GM15510 (cell line): Measurements from ENCODE around the gene SEMA4D.

Experiments
- POLR2A ChIP-seq: IDR thresholded peaks from 3 replicates; pipeline ENCODE4 v1.6.1; 2011; ENCODE audit warnings: borderline replicate concordance; ENCODE audit not compliant: insufficient read length; ENCODE audit errors: extremely low read depth

Gene SEMA4D

DNA sequence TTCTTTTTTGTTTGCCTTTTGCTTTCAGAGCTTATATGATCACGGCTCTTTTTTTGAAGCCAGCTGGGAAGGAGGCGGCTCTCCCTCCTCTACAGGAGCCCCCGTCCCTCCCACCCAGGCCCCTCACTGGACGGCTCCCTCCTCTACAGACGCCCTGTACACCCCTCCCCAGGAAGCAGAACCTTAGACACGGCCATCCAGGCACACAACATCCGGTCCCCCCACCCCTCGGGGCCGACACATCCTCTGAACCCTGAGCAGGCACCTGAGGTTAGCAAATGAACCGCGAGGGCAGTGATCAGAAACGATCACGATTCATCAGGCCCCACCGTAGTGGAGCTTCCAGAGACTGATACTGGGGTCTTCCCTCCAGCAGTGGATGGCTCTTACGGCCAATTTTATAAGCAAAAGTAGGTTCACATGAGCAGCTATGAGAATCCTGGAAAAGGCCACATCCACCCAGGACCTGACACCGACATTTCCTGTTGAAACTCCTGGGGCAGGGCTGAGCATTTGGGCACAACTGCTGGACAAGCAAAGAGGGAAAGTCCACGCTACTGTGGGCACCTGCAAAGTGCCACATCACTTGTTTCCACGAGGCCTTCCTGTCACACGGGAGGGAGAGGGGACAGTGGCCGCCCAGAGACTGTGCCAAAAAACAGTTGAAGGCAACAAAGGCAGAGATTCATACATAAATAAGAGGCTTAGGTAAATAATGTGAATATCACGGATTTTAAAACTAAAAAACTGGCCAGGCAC, 78.9 kb downstream of the SEMA4D start:
- peak; percentile 49 for TF ChIP-seq POLR2A

DNA sequence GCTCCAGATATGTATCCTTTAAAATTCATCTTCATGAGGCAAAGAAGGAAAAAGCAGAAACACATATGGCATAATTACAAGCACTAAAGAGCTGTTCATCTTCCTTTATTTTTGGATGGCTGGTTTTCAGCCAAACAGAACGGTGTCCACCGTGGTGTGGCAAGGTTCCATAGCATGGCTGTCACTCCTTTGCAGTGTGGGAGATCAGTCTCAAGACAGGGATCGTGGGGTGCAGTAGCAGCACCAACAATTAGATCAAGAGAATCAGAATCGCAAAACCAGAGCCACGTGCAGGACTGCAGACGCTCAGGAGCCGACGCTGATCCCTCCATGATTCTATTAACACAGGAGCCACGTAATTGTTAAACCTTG, 79.5 kb downstream of the SEMA4D start:
- no peak for TF ChIP-seq POLR2A

DNA sequence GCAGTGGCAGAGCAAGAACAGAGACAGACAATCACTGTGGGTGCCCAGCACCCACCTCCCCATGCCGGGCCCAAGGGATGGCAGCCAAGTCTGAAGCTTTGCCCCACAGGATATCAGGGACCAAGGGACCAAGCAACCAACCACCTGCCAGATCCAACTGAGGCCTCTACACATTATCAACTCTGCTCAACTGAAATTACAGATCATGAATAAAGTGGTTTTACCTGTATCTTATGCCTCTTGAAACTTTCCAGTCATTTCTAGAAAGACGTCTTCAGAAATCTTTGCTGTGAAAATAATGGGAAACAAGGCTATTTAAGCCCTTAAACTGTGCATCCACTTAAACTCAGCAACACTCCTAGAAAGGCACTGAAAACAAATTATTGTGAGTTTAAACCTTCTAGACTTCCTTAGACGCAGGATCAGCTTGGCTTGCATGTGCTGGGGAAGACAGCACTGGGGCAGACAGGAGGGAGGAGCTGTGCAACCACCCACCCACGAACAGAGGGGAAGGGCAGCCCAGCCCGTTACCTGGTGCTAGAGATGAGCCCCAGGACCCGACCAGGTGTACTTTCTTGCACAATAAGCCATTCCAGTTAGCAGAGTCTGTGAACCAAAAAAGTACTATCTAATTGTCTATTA, 80.0 kb downstream of the SEMA4D start:
- TF ChIP-seq POLR2A = no peak

- no peak for TF ChIP-seq POLR2A
Measured at GRCh38 chr9:89414670-89415324, 83.1 kb downstream of the SEMA4D start.

- no peak for TF ChIP-seq POLR2A
Measured at GRCh38 chr9:89413963-89414638, 83.8 kb downstream of the SEMA4D start.

DNA sequence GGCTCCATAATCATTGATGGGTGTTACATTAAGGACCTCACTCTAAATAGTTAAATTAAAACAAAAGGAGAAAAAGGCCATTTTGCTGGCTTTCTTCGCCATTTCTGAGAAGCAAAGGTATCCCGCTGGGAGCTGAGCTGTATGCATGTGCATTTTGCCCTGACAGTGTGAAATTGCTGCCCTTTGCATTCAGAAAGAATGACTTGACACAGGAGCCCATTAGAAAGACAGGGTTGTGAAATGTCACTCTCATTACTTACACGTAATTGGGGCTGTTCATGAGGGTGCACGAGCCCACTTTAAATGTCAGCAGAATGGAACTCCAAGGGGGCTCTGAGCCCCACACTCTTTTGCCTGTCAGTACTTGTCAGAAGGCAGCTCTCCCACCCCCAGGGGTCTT, 85.0 kb downstream of the SEMA4D start:
- TF ChIP-seq POLR2A = no peak

DNA sequence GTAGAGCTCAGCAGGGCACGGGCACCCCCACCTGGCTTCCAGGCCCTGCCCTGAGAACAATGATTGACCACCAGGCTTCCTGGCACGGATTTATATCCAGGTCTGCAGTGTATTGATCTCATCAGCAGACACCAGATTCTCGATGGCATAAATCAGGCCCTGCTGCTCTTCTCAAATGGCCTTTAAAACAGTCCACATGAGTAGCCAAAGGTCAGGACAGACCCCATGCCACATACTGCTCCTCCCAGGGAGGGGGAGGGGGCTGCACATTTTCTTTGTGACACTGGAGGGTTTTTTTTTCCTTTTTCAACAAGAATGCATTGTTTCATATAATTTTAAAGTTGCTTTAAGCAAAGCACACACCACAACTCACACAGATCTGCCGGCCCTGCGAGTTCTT, 85.4 kb downstream of the SEMA4D start:
- no peak for TF ChIP-seq POLR2A

DNA sequence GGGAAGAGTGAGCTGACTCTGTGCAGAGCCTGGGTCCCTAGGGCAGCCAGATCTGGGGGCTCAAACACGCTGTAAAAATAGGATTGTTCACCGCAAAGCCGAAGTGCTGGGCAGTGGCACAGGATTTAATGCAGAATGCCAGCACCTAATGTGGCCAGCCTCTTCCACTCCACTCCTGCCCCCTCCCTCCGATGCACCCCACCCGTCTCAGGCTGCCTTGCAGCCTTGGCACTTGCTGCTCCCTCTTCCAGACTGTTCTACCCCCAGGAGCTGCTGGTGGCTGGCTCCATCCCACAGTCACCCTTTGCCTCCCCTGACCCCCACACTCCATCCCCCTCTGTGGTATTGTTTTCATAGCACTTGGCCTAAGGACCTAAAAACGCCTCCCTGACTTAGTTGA, 86.2 kb downstream of the SEMA4D start:
- no peak for TF ChIP-seq POLR2A

- no peak for TF ChIP-seq POLR2A
Measured at GRCh38 chr9:89410641-89411350, 87.1 kb downstream of the SEMA4D start.

DNA sequence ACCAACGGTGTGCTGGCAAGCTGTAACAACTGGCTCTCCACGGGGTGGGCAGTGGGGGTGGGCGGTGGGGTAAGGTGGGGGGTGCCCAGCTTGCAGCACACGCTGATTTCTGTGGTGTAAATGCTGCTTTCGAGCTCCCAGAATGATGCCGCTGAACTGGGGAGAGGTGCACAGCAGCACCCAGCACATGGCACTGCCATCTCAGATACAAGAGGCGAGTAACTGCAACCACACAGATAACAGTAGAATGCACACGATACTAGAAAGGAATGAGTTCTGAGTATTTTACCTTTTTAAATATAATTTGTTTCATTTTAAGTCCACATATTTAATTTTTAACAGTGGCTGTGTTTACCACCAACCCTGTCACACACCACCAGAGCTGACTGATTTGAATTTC, 87.9 kb downstream of the SEMA4D start:
- TF ChIP-seq POLR2A = no peak

- TF ChIP-seq POLR2A = no peak
Measured at GRCh38 chr9:89409466-89409865, 88.4 kb downstream of the SEMA4D start.

DNA sequence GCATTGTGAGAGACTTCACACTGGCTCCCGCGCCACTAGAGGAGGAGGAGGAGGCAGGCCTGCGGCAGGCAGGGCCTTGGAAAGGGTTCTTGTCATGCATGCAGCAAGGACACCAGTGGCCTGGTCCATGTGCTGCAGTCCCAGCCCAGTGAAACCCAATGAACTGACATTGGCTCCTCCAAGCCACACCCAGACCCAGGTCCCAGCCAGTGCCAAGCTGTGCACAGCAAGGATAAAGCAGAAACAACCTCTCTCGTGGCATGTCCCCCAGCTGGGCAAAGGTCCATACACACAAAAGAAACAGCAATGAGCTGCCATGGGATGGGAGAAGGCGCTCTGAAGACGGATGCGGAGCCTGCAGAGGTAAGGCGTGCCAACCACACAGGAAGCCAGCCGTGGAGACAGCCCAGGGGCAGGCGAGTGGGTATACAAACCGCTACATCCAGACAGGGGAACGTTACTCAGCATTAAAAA, 89.2 kb downstream of the SEMA4D start:
- no peak for TF ChIP-seq POLR2A

- no peak for TF ChIP-seq POLR2A
Measured at GRCh38 chr9:89407070-89407469, 90.8 kb downstream of the SEMA4D start.

DNA sequence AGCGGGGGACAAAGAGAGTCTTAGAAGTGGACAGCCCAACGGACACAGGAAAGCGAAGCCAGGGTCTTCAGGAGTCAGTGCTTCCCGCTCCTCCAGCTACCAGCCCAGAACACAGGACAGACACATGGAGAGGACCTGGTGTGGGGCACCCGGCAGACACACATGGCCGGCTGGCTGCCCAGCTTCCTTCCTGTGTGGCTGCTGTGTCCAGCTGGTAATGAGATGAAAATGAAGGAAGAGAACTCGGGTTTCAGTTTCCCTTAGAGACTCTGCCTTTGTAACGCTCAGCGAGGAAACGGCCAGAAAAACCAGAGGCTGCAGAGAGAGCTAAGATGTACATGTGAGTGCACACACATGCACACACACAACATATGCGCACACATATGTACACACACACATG, 92.1 kb downstream of the SEMA4D start:
- TF ChIP-seq POLR2A = peak; percentile 39

GRCh38 chr9:89404074-89404473, 93.8 kb downstream of the SEMA4D start:
- no peak for TF ChIP-seq POLR2A

DNA sequence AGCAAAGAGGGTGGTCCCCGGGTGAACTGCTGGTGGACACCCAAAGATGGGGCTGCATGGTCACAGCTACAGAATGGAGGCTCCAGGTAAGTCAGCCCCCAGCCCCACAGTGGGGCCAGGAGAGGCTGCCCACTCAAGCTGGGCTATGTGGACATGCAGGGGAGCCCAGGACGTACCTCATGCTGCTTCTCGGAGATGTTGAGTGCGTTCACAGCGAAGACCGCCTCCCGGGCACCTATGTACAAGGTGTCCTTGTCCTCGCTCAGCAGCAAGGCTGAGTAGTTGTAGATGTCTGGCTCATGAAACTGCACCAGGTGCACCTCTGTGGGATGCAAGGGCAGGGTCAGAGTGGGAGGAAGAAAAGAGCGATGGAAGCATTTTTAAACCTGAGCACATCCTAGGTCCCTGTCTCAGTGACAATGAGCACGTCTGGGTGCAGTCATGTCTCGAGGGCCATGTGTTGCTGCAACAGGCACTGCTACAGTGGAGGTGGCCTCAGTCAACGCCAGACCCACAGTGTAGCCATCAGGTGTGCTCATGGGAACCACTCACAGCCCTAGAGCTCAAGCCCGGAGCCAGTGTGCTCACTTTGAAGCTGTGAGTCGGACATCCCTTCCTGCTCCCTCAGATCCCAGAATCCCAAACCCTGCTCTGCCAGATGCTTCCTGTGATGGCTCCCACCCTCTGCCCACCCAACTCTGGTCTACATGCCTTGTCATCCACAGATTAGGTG, 95.1 kb downstream of the SEMA4D start:
- no peak for TF ChIP-seq POLR2A
